SK-N-SH (cell line): Measurements from ENCODE around the gene IRGC. TPM values are rescaled to one million over a fixed set of nuclear protein-coding genes. Genes with fewer than 3 reads are reported as not detected.

Experiments
- CTCF ChIA-PET: fragments of 300-600, 350-600 bp; formaldehyde crosslinking; extraction: SDS; loops from one replicate; lab custom pipeline; 2021; lab: Yijun Ruan, JAX
- POLR2A ChIA-PET: fragments of 350-600 bp; sonication (Branson Sonifier 250); formaldehyde crosslinking; extraction: SDS; loops from one replicate; lab custom pipeline; 2020; ENCODE audit warnings: antibody characterized with exemption, inconsistent platforms; lab: Yijun Ruan, JAX
- DNase-seq: peaks from one replicate; pipeline ENCODE4 v3.0.0; 2012
- H2AFZ ChIP-seq: fragments of 200-600 bp; sonication (generic); 2 replicates; pipeline ENCODE4 v1.8.1; 2016; ENCODE audit warnings: antibody characterized with exemption, mild to moderate bottlenecking, low read depth
- H3F3A ChIP-seq: fragments of 200-600 bp; sonication (generic); replicated peaks from 2 replicates; pipeline ENCODE3; 2016; ENCODE audit warnings: antibody characterized with exemption, mild to moderate bottlenecking; ENCODE audit not compliant: insufficient read depth
- H3K27ac ChIP-seq, 2 experiments: fragments of 200-500 bp in 1 of 2; fragments of 200-600 bp in 1 of 2; sonication (Bioruptor generic) in 1 of 2; sonication (generic), shearing (Covaris generic) in 1 of 2; 2 replicates each; pipeline versions ENCODE4 v1.5.1 to v1.6.1; 2014 to 2016; ENCODE audit warnings: low read depth in 2 of 2, inconsistent platforms in 1 of 2, low read length in 1 of 2, mild to moderate bottlenecking in 1 of 2, mixed read lengths in 1 of 2
- H3K27me3 ChIP-seq: fragments of 200-600 bp; sonication (generic), shearing (Covaris generic); 2 replicates; pipeline ENCODE4 v1.6.1; 2016; ENCODE audit warnings: mixed run types; ENCODE audit not compliant: insufficient read depth
- H3K36me3 ChIP-seq, 2 experiments: fragments of 200-500 bp in 1 of 2; fragments of 200-600 bp in 1 of 2; sonication (Bioruptor generic) in 1 of 2; sonication (generic) in 1 of 2; replicated peaks in 1 of 2; 2 replicates each; pipeline versions ENCODE3 to v1.5.1; 2014 to 2016; ENCODE audit warnings: low read length in 1 of 2, mild to moderate bottlenecking in 1 of 2; ENCODE audit not compliant: insufficient read depth in 2 of 2, control insufficient read depth in 1 of 2
- H3K4me1 ChIP-seq, 2 experiments: fragments of 200-500 bp in 1 of 2; fragments of 200-600 bp in 1 of 2; sonication (Bioruptor generic) in 1 of 2; sonication (generic), shearing (Covaris generic) in 1 of 2; 2 replicates each; pipeline versions ENCODE4 v1.5.1 to v1.6.1; 2014 to 2016; ENCODE audit warnings: low read depth in 1 of 2, low read length in 1 of 2, mixed run types in 1 of 2; ENCODE audit not compliant: insufficient read depth in 2 of 2, control insufficient read depth in 1 of 2
- H3K4me2 ChIP-seq: fragments of 200-600 bp; sonication (generic), shearing (Covaris generic); 2 replicates; pipeline ENCODE4 v1.6.1; 2017; ENCODE audit warnings: mixed run types
- H3K4me3 ChIP-seq, 2 experiments: fragments of 200-500 bp in 1 of 2; fragments of 200-600 bp in 1 of 2; sonication (Bioruptor generic) in 1 of 2; sonication (generic), shearing (Covaris generic) in 1 of 2; 2 replicates each; pipeline versions ENCODE4 v1.5.1 to v1.8.1; 2014 to 2016; ENCODE audit warnings: low read depth in 2 of 2, inconsistent platforms in 1 of 2, low read length in 1 of 2, mild to moderate bottlenecking in 1 of 2, mixed read lengths in 1 of 2, moderate library complexity in 1 of 2
- H3K79me2 ChIP-seq: fragments of 200-600 bp; sonication (generic); 2 replicates; pipeline ENCODE4 v1.8.1; 2017; ENCODE audit warnings: mild to moderate bottlenecking; ENCODE audit not compliant: insufficient read depth
- H3K9ac ChIP-seq: fragments of 200-600 bp; sonication (generic); 2 replicates; pipeline ENCODE4 v1.6.1; 2017; ENCODE audit warnings: mixed run types
- H3K9me2 ChIP-seq: fragments of 200-600 bp; sonication (generic); 2 replicates; pipeline ENCODE4 v1.6.1; 2017; ENCODE audit warnings: mixed run types
- H3K9me3 ChIP-seq: fragments of 200-600 bp; sonication (generic); 2 replicates; pipeline ENCODE4 v1.6.1; 2017; ENCODE audit warnings: mixed run types, mild to moderate bottlenecking, moderate library complexity
- H4K20me1 ChIP-seq: fragments of 200-600 bp; sonication (generic); 2 replicates; pipeline ENCODE4 v1.6.1; 2017; ENCODE audit warnings: mild to moderate bottlenecking, mixed run types; ENCODE audit not compliant: insufficient read depth
- CTCF ChIP-seq: fragments of 200-600 bp; sonication (generic); IDR thresholded peaks from 2 replicates; pipeline ENCODE4 v1.6.1; 2017; ENCODE audit warnings: antibody characterized with exemption, mild to moderate bottlenecking, moderate library complexity
- GABPA ChIP-seq: IDR thresholded peaks from 2 replicates; pipeline ENCODE4 v1.4.0; 2012; ENCODE audit warnings: low read depth, mild to moderate bottlenecking
- JUND ChIP-seq: IDR thresholded peaks from 2 replicates; pipeline ENCODE4 v1.4.0; 2012
- MAX ChIP-seq: IDR thresholded peaks from 2 replicates; pipeline ENCODE4 v1.4.0; 2012; ENCODE audit warnings: low read depth
- PBX3 ChIP-seq: IDR thresholded peaks from 2 replicates; pipeline ENCODE4; 2012
- RCOR1 ChIP-seq: fragments of 150-350 bp; IDR thresholded peaks from 2 replicates; pipeline ENCODE4 v1.6.1; 2017; ENCODE audit warnings: antibody characterized with exemption, low read length
- REST ChIP-seq: IDR thresholded peaks from 2 replicates; pipeline ENCODE4 v1.6.1; 2012; ENCODE audit warnings: mild to moderate bottlenecking, low read depth, low read length, moderate library complexity
- SMC3 ChIP-seq: IDR thresholded peaks from 2 replicates; pipeline ENCODE4 v1.6.1; 2012; ENCODE audit warnings: low read depth, low read length, improper control_type of control experiment
- TEAD4 ChIP-seq: IDR thresholded peaks from 2 replicates; pipeline ENCODE4 v1.4.0; 2012; ENCODE audit warnings: mild to moderate bottlenecking, borderline replicate concordance; ENCODE audit not compliant: insufficient read depth
- WGBS: methylation state at CpG from one replicate; pipeline ENCODE4 v1.1.6; 2017; ENCODE audit warnings: low lambda C conversion rate; 5-methylcytosine and 5-hydroxymethylcytosine counted together
- polyA plus RNA-seq, 3 experiments: library from polyadenylated mRNA; depleted of rRNA; stranded (reverse); fragments of >200 nt; gene quantifications; 2 replicates each; pipeline ENCODE4 v1.2.3, GENCODE V29; 2012

The IRGC gene
- polyA plus RNA-seq, 1 of the 3 experiments (the other 2 are of a cell fraction), result not detected

- 30% methylated on average over 5 of the region's 5 CpGs for WGBS
- Histone ChIP-seq H3K4me3 (no peak overlapping the region), H3K9me3 (no peaks in the 10 kb centered on the region), H3F3A (no peaks in the 10 kb centered on the region), H3K9me2 (no peaks in the 10 kb centered on the region), H3K27me3 (no peaks in the 10 kb centered on the region; the same call in 1 of the 2 replicates), H2AFZ (no peak overlapping the region), H3K27ac (no peak overlapping the region), H4K20me1 (no peaks in the 10 kb centered on the region), H3K79me2 (no peaks in the 10 kb centered on the region), H3K36me3 (no peaks in the 10 kb centered on the region), H3K4me1 (peaks cover 0 to 13% of the 10 kb centered on the region in 2 experiments; a peak in 1 of 4 replicates), H3K4me2 (no peak overlapping the region), H3K9ac (no peak overlapping the region)
- TF ChIP-seq MAX, result no peak
- no peak for TF ChIP-seq REST
- CTCF ChIA-PET, result no interaction called here
- no peak for DNase-seq
- POLR2A ChIA-PET, result no interaction called here
Measured at GRCh38 chr19:43691755-43692154, 24.1 kb upstream of the IRGC start.

GRCh38 chr19:43692385-43692784, 23.5 kb upstream of the IRGC start:
- Histone ChIP-seq H3K79me2 (no peaks in the 10 kb centered on the region), H3K9ac (no peak overlapping the region), H3K9me2 (no peaks in the 10 kb centered on the region), H2AFZ (no peak overlapping the region), H3K27me3 (no peaks in the 10 kb centered on the region; the same call in 1 of the 2 replicates), H3K4me3 (no peak overlapping the region), H3K9me3 (no peaks in the 10 kb centered on the region), H4K20me1 (no peaks in the 10 kb centered on the region), H3K27ac (no peak overlapping the region), H3K4me1 (peaks cover 0 to 6% of the 10 kb centered on the region in 2 experiments; a peak in 1 of 4 replicates), H3F3A (no peaks in the 10 kb centered on the region), H3K4me2 (no peak overlapping the region), H3K36me3 (no peaks in the 10 kb centered on the region)
- no peak for DNase-seq
- ChIA-PET POLR2A (no interaction called here), CTCF (no interaction called here)
- WGBS, result 16% methylated on average over 2 of the region's 2 CpGs
- TF ChIP-seq RCOR1 (no peak), GABPA (no peak), JUND (no peak), TEAD4 (no peak), SMC3 (no peak), PBX3 (no peak), CTCF (no peak)
